HG03135 (cell line): ENCODE results near the gene SLC7A6.
A peak's percentile ranks its signal among the peaks of the same experiment; 100 is the strongest.
"Not testable (repeated sequence)": the region's sequence is repeated elsewhere in the genome, so short reads cannot be mapped to it uniquely, and the experiment has no call there.

Experiments used
- ATAC-seq: cut with Tn5 transposase; IDR thresholded peaks from one replicate; pipeline ENCODE4 v1.9.1; 2021; ENCODE audit warnings: mild to moderate bottlenecking, moderate library complexity; ENCODE audit not compliant: unreplicated experiment

The SLC7A6 gene

GRCh38 chr16:68281368-68282063 is 17.2 kb downstream of the SLC7A6 start:
- ATAC-seq: no peak

GRCh38 chr16:68282064-68282452 is 17.7 kb downstream of the SLC7A6 start:
- no peak for ATAC-seq

GRCh38 chr16:68283346-68283745 is 19.0 kb downstream of the SLC7A6 start:
- no peak for ATAC-seq

GRCh38 chr16:68283801-68284598 is 19.7 kb downstream of the SLC7A6 start:
- no peak for ATAC-seq

DNA sequence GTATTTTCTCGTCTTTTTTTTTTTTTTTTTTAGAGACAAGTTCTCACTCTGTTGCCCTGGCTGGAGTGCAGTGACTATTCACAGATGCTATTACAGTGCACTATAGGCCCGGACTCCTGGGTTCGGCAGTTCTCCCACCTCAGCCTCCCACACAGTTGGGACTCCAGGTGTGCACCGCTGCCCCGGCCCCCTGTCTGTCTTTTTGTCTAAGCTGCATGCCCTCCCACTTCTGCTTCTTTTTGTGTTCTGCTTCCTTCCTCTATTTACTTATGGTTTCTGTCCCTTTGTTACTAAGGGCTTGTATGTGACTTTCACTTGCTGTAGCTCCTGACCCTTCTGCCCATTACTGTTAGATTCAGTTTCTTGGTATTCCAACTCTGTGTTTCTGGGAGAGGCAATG is 20.5 kb downstream of the SLC7A6 start:
- ATAC-seq: peak; percentile 54

GRCh38 chr16:68285683-68286082 is 21.4 kb downstream of the SLC7A6 start:
- ATAC-seq: no peak

DNA sequence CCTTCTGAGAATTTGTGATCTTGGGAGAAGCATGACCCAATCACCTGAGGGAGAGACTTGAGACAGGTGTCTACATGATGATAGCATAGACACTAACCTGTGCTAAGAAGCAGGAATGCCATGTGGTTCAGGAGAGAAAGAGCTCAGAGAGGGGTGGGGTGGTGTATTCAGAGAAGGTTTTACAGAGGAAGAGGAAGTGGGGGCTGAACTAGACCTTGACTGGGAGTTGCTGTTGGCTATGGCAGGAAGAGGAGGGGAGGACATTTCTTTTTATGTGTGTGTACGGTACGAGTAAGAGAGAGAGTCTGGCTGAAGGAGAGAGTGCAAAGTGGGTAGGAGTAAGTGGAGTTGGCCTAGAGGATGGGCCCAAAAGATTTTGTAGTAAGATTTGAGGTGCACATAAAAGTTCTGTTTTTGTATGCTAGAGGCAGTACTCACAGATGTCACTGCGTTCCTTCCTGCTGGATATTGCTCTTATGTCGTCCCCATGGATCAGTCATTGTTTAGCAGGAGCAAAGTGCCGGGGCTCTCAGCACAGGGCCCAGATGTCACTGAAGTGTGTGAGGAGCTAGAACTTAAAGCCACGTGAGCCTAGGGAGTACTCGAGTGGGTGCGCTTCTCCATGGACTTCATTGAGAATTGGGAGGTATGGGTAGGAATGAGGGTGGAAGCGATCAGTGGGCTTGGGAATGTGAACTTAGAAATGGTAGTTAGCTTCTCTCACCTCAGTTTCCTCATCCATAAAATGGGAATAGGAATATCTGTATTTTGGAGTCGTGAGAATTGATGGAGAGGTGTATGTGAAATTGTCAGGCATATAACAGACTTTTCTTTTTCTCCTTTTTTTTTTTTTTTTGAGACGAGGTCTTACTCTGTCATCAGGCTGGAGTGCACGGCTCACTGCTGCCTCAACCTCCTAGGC is 22.1 kb downstream of the SLC7A6 start:
- no peak for ATAC-seq

- no peak for ATAC-seq
Measured at GRCh38 chr16:68287276-68288251, 23.2 kb downstream of the SLC7A6 start.

- no peak for ATAC-seq
Measured at GRCh38 chr16:68288252-68288650, 23.9 kb downstream of the SLC7A6 start.

DNA sequence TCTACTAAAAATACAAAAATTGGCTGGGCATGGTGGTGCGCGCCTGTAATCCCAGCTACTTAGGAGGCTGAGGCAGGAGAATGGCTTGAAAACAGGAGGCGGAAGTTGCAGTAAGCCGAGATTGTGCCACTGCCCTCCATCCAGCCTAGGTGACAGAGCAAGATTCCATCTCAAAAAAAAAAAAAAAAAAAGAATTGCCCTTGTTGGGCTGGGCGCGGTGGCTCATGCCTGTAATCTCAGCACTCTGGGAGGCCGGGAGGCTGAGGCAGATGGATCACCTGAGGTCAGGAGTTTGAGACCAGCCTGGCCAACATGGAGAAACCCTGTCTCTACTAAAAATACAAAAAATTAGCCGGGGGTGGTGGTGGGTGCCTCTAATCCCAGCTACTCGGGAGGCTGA is 24.5 kb downstream of the SLC7A6 start:
- ATAC-seq: not testable (repeated sequence)

GRCh38 chr16:68289202-68289601 is 24.9 kb downstream of the SLC7A6 start:
- no peak for ATAC-seq

DNA sequence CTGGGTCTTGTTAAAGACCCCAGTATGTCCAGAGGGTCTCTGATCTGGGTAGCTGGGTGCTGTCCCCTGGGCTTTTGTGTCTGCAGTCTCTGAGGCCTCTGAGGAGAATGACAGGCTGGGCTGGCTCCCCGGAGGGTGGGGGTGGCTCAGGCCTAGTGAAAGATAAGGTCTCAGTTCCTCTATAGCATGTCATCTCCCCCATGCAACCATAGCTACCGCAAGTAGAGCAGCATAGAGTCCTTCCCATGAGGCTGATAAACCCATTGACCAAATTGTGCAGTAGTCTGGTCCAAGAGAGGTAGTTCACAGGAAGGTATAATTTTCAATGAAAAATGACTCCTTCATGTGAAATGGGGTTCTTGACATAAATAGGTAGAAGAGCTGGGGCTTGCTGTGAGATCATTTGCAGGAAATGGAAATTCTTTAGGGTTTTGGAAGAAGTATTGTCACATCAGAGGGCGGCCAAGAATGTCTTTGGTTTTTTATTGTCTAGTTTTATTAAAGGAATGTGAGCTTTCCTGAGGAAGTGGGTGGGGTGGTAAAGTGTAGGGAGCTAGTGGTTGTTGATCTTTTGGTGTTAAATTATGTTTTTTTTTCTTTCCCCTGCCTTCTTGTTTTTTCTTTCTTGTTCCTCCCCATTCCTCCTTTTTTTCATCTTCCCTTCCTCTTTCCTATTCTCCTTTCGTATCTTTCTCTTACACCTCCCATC is 25.4 kb downstream of the SLC7A6 start:
- ATAC-seq: peak; percentile 82

GRCh38 chr16:68290450-68290849 is 26.1 kb downstream of the SLC7A6 start:
- ATAC-seq: no peak

DNA sequence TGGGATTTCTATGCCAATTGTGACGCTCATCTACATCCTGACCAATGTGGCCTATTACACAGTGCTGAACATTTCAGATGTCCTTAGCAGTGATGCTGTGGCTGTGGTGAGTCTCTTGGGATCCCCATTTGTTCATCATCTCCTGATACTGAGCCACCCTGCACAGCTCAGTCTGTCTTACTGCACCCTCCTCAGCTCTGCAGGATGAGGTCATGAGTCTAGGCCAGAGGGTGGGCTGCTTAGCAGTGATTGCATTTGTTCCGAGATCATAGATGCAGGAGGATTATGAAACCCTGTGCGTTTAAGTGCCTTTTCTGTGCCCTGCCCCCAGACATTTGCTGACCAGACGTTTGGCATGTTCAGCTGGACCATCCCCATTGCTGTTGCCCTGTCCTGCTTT is 26.9 kb downstream of the SLC7A6 start:
- ATAC-seq: no peak

DNA sequence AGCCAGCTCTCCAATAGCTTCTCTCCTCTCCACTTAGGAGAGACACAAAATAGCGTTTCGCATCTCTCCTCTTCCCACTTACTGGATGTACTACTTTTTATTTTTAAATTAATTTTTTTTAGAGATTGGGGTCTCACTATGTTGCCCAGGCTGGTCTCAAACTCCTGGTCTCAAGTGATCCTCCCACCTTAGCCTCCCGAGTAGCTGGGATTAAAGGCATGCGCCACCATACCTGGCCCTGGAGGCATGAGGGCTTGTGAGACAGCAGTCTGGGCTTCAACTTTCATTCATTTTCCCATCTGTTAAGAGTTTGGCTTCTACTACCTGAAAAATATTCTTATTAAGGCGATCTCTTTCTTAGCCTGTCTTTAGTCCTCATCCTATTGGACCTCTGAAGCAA is 28.1 kb downstream of the SLC7A6 start:
- ATAC-seq: no peak

DNA sequence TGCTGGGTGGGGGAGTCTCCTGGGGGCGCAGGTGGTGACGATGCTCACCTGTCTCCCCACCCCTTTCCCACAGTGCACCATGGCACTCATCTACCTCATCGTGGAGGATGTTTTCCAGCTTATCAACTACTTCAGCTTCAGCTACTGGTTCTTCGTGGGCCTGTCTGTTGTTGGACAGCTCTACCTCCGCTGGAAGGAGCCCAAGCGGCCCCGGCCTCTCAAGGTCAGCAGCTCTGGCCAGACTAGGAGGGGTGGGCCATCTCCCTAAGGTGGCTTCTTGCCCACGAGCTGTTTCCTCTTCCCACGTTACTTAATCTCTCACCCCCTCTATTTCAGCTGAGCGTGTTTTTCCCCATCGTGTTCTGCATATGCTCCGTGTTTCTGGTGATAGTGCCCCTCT is 32.0 kb downstream of the SLC7A6 start:
- ATAC-seq: no peak

- no peak for ATAC-seq
Measured at GRCh38 chr16:68296693-68297092, 32.4 kb downstream of the SLC7A6 start.

GRCh38 chr16:68297908-68298307 is 33.6 kb downstream of the SLC7A6 start:
- ATAC-seq: no peak

- ATAC-seq: no peak
Measured at GRCh38 chr16:68298312-68298711, 34.0 kb downstream of the SLC7A6 start.
